Left lung (tissue), 10 donors: Measurements from ENCODE around the gene OPRM1. TPM values are rescaled to one million over a fixed set of nuclear protein-coding genes. Genes with fewer than 3 reads are reported as not detected.

ENCODE experiments used
- ATAC-seq: fragments of 200-7000 bp; cut with Tn5 transposase; one replicate; pipeline ENCODE4 v1.9.1; 2020; ENCODE audit warnings: moderate library complexity
- DNase-seq, 4 donors: peaks; one replicate each; pipeline ENCODE4 v3.0.0-alpha.2; 2013 to 2020
- H3K27ac ChIP-seq, 2 donors: fragments of 200-600 bp; sonication (generic) in 1 of 2; one replicate each; pipeline versions ENCODE4 v1.5.0 to v1.8.0; 2020 to 2021
- H3K27me3 ChIP-seq, 2 donors: fragments of 200-600 bp; sonication (generic) in 1 of 2; one replicate each; pipeline versions ENCODE4 v1.5.0 to v1.8.0; 2020 to 2021
- H3K36me3 ChIP-seq, 2 donors: fragments of 200-600 bp; sonication (generic) in 1 of 2; one replicate each; pipeline versions ENCODE4 v1.5.0 to v1.8.0; 2020 to 2021
- H3K4me1 ChIP-seq, 2 donors: fragments of 200-600 bp; one replicate each; pipeline ENCODE4 v1.8.0; 2021
- H3K4me3 ChIP-seq, 2 donors: fragments of 200-600 bp; sonication (generic) in 1 of 2; one replicate each; pipeline versions ENCODE4 v1.5.0 to v1.8.0; 2020 to 2021; ENCODE audit warnings: mild to moderate bottlenecking in 1 of 2
- H3K9me3 ChIP-seq, 2 donors: fragments of 200-600 bp; sonication (generic) in 1 of 2; one replicate each; pipeline versions ENCODE4 v1.5.0 to v1.8.0; 2020 to 2021
- CTCF ChIP-seq, 2 donors: fragments of 200-600 bp; sonication (generic) in 1 of 2; IDR thresholded peaks; one replicate each; pipeline versions ENCODE4 v1.5.0 to v1.8.0; 2021; ENCODE audit warnings: antibody characterized with exemption in 2 of 2
- intact Hi-C, 2 donors: fragments of 100-400 bp; cut with DNase I; formaldehyde crosslinking; loops; one replicate each; pipeline versions ENCODE4 v1.11.2 to v1.14.2; 2022
- polyA plus RNA-seq, 6 donors: library from polyadenylated mRNA; unstranded; fragments of 120-200 nt; gene quantifications; one replicate each; pipeline ENCODE4 v1.2.1, GENCODE V29; 2013; ENCODE audit not compliant: insufficient read length in 6 of 6
- total RNA-seq, 2 donors: library from RNA; stranded (reverse); fragmentation: NEBNext Ultra II Directional; extraction: Animal tissue kit (Norgen Biotek cat#: 25700); gene quantifications; one replicate each; pipeline ENCODE4 v1.2.1, GENCODE V29; 2021
- donor health status: DM: no; HTN: yes; CAD: no.
- donor health status: DM: no; HTN: no; CAD: no.

The OPRM1 gene
- total and polyA plus RNA-seq, 8 donors: not detected

GRCh38 chr6:154219250-154219649 lies 180.2 kb downstream of the OPRM1 start:
- Histone ChIP-seq H3K4me3 (no peak overlapping the region), H3K27ac (no peak overlapping the region), H3K36me3 (peaks cover 0 to 14% of the 10 kb centered on the region in 2 donors), H3K9me3 (no peaks in the 10 kb centered on the region), H3K4me1 (no peaks in the 10 kb centered on the region), H3K27me3 (no peaks in the 10 kb centered on the region)
- intact Hi-C loops: no loop called here
- TF ChIP-seq CTCF (IDR thresholded peaks at IDR 0.05): no peak
- ATAC-seq (no peak), DNase-seq (no peak)

GRCh38 chr6:154222716-154223115 lies 183.7 kb downstream of the OPRM1 start:
- no peak for ATAC-seq
- Histone ChIP-seq H3K36me3 (peaks cover 0 to 14% of the 10 kb centered on the region in 2 donors), H3K27me3 (no peaks in the 10 kb centered on the region), H3K4me3 (no peak overlapping the region), H3K27ac (no peak overlapping the region), H3K9me3 (no peaks in the 10 kb centered on the region), H3K4me1 (no peaks in the 10 kb centered on the region)
- DNase-seq: no peak
- intact Hi-C loops: no loop called here
- no peak for TF ChIP-seq CTCF (IDR thresholded peaks at IDR 0.05)

- Histone ChIP-seq H3K4me1 (no peaks in the 10 kb centered on the region), H3K9me3 (no peaks in the 10 kb centered on the region), H3K27ac (no peak overlapping the region), H3K4me3 (no peak overlapping the region), H3K36me3 (peaks cover 0 to 13% of the 10 kb centered on the region in 2 donors), H3K27me3 (no peaks in the 10 kb centered on the region)
- TF ChIP-seq CTCF (IDR thresholded peaks at IDR 0.05): no peak
- intact Hi-C loops: no loop called here
- ATAC-seq (no peak), DNase-seq (no peak)
Observed at GRCh38 chr6:154223296-154223695, 184.3 kb downstream of the OPRM1 start.

GRCh38 chr6:154226461-154226860 lies 187.4 kb downstream of the OPRM1 start:
- H3K27me3 ChIP-seq: no peaks in the 10 kb centered on the region
- no peak for TF ChIP-seq CTCF (IDR thresholded peaks at IDR 0.05)
- H3K4me1 ChIP-seq: no peaks in the 10 kb centered on the region
- no peak for DNase-seq
- no peak overlapping the region for H3K27ac ChIP-seq
- intact Hi-C loops: no loop called here
- no peak for ATAC-seq
- no peak overlapping the region for H3K4me3 ChIP-seq
- H3K9me3 ChIP-seq: no peaks in the 10 kb centered on the region
- peaks cover 0 to 9% of the 10 kb centered on the region in 2 donors for H3K36me3 ChIP-seq

GRCh38 chr6:154227862-154228520 lies 189.0 kb downstream of the OPRM1 start:
- TF ChIP-seq CTCF (IDR thresholded peaks at IDR 0.05): no peak
- ATAC-seq: no peak

More at GRCh38 chr6:154227862-154228520, 189.0 kb downstream of the OPRM1 start:
- no peaks in the 10 kb centered on the region for H3K27me3 ChIP-seq
- intact Hi-C loops: no loop called here
- DNase-seq: no peak
- no peaks in the 10 kb centered on the region for H3K4me1 ChIP-seq
- H3K4me3 ChIP-seq: no peak overlapping the region
- H3K9me3 ChIP-seq: no peaks in the 10 kb centered on the region
- H3K36me3 ChIP-seq: peaks cover 0 to under 1% of the 10 kb centered on the region in 2 donors
- H3K27ac ChIP-seq: no peak overlapping the region
